Mucosa of stomach (tissue), 1 donor: ENCODE results near the gene CECR2.

Experiments used
- H3K27me3 ChIP-seq: one replicate; pipeline ENCODE4 v1.7.0; 2013; ENCODE audit warnings: mild to moderate bottlenecking, low read length; ENCODE audit not compliant: control insufficient read depth, insufficient read depth
- H3K36me3 ChIP-seq: one replicate; pipeline ENCODE4 v1.7.0; 2013; ENCODE audit warnings: low read length; ENCODE audit not compliant: control insufficient read depth, insufficient read depth
- H3K4me1 ChIP-seq: one replicate; pipeline ENCODE4 v1.7.0; 2013; ENCODE audit warnings: mild to moderate bottlenecking, low read length; ENCODE audit not compliant: control insufficient read depth, insufficient read depth
- H3K4me3 ChIP-seq: one replicate; pipeline ENCODE4 v1.7.0; 2013; ENCODE audit warnings: low read length
- H3K9ac ChIP-seq: one replicate; pipeline ENCODE4 v1.7.0; 2013; ENCODE audit warnings: mild to moderate bottlenecking, low read length, moderate library complexity
- H3K9me3 ChIP-seq: one replicate; pipeline ENCODE4 v1.7.0; 2013; ENCODE audit warnings: mild to moderate bottlenecking, low read length, moderate library complexity; ENCODE audit not compliant: control insufficient read depth
- donor health status: Pancreatic carcinoma.

CECR2 gene

GRCh38 chr22:17436981-17437412 lies 67.7 kb downstream of the CECR2 start:
- no peak overlapping the region for H3K9ac ChIP-seq
- H3K9me3 ChIP-seq = no peaks in the 10 kb centered on the region
- no peaks in the 10 kb centered on the region for H3K4me1 ChIP-seq
- H3K27me3 ChIP-seq = no peaks in the 10 kb centered on the region
- no peaks in the 10 kb centered on the region for H3K36me3 ChIP-seq
- H3K4me3 ChIP-seq = no peak overlapping the region

- H3K36me3 ChIP-seq = no peaks in the 10 kb centered on the region
- no peak overlapping the region for H3K4me3 ChIP-seq
- no peaks in the 10 kb centered on the region for H3K4me1 ChIP-seq
- no peaks in the 10 kb centered on the region for H3K27me3 ChIP-seq
- no peak overlapping the region for H3K9ac ChIP-seq
- no peaks in the 10 kb centered on the region for H3K9me3 ChIP-seq
Measured at GRCh38 chr22:17438026-17438425, 68.8 kb downstream of the CECR2 start.

- Histone ChIP-seq H3K9me3 (no peaks in the 10 kb centered on the region), H3K4me1 (no peaks in the 10 kb centered on the region), H3K4me3 (no peak overlapping the region), H3K27me3 (no peaks in the 10 kb centered on the region), H3K9ac (no peak overlapping the region), H3K36me3 (no peaks in the 10 kb centered on the region)
Measured at GRCh38 chr22:17441326-17441725, 72.1 kb downstream of the CECR2 start.

GRCh38 chr22:17443405-17444203 lies 74.3 kb downstream of the CECR2 start:
- Histone ChIP-seq H3K36me3 (no peaks in the 10 kb centered on the region), H3K27me3 (no peaks in the 10 kb centered on the region), H3K9ac (no peak overlapping the region), H3K4me1 (no peaks in the 10 kb centered on the region), H3K4me3 (no peak overlapping the region), H3K9me3 (no peaks in the 10 kb centered on the region)

- Histone ChIP-seq H3K4me3 (no peak overlapping the region), H3K27me3 (no peaks in the 10 kb centered on the region), H3K4me1 (no peaks in the 10 kb centered on the region), H3K36me3 (no peaks in the 10 kb centered on the region), H3K9me3 (no peaks in the 10 kb centered on the region), H3K9ac (no peak overlapping the region)
Measured at GRCh38 chr22:17444204-17444504, 74.9 kb downstream of the CECR2 start.

GRCh38 chr22:17446698-17447097 lies 77.4 kb downstream of the CECR2 start:
- Histone ChIP-seq H3K9ac (no peak overlapping the region), H3K9me3 (no peaks in the 10 kb centered on the region)

GRCh38 chr22:17451316-17451715 lies 82.1 kb downstream of the CECR2 start:
- Histone ChIP-seq H3K27me3 (no peaks in the 10 kb centered on the region), H3K9ac (no peak overlapping the region), H3K4me3 (no peak overlapping the region), H3K9me3 (no peaks in the 10 kb centered on the region), H3K4me1 (no peaks in the 10 kb centered on the region), H3K36me3 (no peaks in the 10 kb centered on the region)

More at GRCh38 chr22:17446698-17447097, 77.4 kb downstream of the CECR2 start:
- H3K4me3 ChIP-seq = no peak overlapping the region
- no peaks in the 10 kb centered on the region for H3K36me3 ChIP-seq
- H3K27me3 ChIP-seq = no peaks in the 10 kb centered on the region
- no peaks in the 10 kb centered on the region for H3K4me1 ChIP-seq

GRCh38 chr22:17460895-17461294 lies 91.6 kb downstream of the CECR2 start:
- Histone ChIP-seq H3K36me3 (no peaks in the 10 kb centered on the region), H3K27me3 (no peaks in the 10 kb centered on the region), H3K4me1 (no peaks in the 10 kb centered on the region), H3K4me3 (no peak overlapping the region), H3K9ac (no peak overlapping the region), H3K9me3 (no peaks in the 10 kb centered on the region)

GRCh38 chr22:17470880-17471500 lies 101.7 kb downstream of the CECR2 start:
- Histone ChIP-seq H3K9me3 (no peaks in the 10 kb centered on the region), H3K4me3 (no peak overlapping the region), H3K36me3 (no peaks in the 10 kb centered on the region), H3K27me3 (peaks cover 3% of the 10 kb centered on the region), H3K4me1 (no peaks in the 10 kb centered on the region), H3K9ac (no peak overlapping the region)

- no peak overlapping the region for H3K4me3 ChIP-seq
- H3K4me1 ChIP-seq = no peaks in the 10 kb centered on the region
- peaks cover 3% of the 10 kb centered on the region for H3K27me3 ChIP-seq
- no peaks in the 10 kb centered on the region for H3K9me3 ChIP-seq
- H3K36me3 ChIP-seq = no peaks in the 10 kb centered on the region
- H3K9ac ChIP-seq = no peak overlapping the region
Measured at GRCh38 chr22:17471886-17472535, 102.8 kb downstream of the CECR2 start.

- Histone ChIP-seq H3K9me3 (no peaks in the 10 kb centered on the region), H3K4me1 (no peaks in the 10 kb centered on the region), H3K4me3 (no peak overlapping the region), H3K36me3 (no peaks in the 10 kb centered on the region), H3K27me3 (peaks cover 3% of the 10 kb centered on the region), H3K9ac (no peak overlapping the region)
Measured at GRCh38 chr22:17472932-17473331, 103.7 kb downstream of the CECR2 start.
